DOHH2 (cell line): ENCODE data around the gene F11R.
"Not testable (repeated sequence)": the region's sequence is repeated elsewhere in the genome, so short reads cannot be mapped to it uniquely, and the experiment has no call there.

Source experiments
- H3F3A ChIP-seq: fragments of 200-600 bp; sonication (generic), shearing (Covaris generic); 2 replicates; pipeline ENCODE4 v1.6.0; 2016; ENCODE audit warnings: antibody characterized with exemption, mild to moderate bottlenecking; ENCODE audit not compliant: control insufficient read depth, insufficient read depth
- H3K27ac ChIP-seq: fragments of 200-600 bp; sonication (generic); 2 replicates; pipeline ENCODE4 v1.5.1; 2014; ENCODE audit warnings: low read depth, mild to moderate bottlenecking, low read length, moderate library complexity
- H3K27me3 ChIP-seq: fragments of 200-600 bp; sonication (generic); 2 replicates; pipeline ENCODE4 v1.6.1; 2014; ENCODE audit warnings: mild to moderate bottlenecking, low read length, mixed read lengths; ENCODE audit not compliant: control insufficient read depth
- H3K36me3 ChIP-seq: fragments of 200-600 bp; sonication (generic); 2 replicates; pipeline ENCODE4 v1.6.1; 2014; ENCODE audit warnings: mild to moderate bottlenecking, low read length, moderate library complexity, mixed read lengths; ENCODE audit not compliant: control insufficient read depth
- H3K4me1 ChIP-seq: fragments of 200-600 bp; sonication (generic); 2 replicates; pipeline ENCODE4 v1.6.1; 2014; ENCODE audit warnings: mild to moderate bottlenecking, low read length, mixed read lengths; ENCODE audit not compliant: control insufficient read depth
- H3K4me2 ChIP-seq: fragments of 200-600 bp; sonication (generic); 2 replicates; pipeline ENCODE4 v1.6.0; 2014; ENCODE audit warnings: mild to moderate bottlenecking, low read length, moderate library complexity
- H3K4me3 ChIP-seq: fragments of 200-600 bp; sonication (generic); 2 replicates; pipeline ENCODE4 v1.5.1; 2014; ENCODE audit warnings: mild to moderate bottlenecking, low read length, mixed read lengths
- H3K79me2 ChIP-seq: fragments of 200-600 bp; sonication (generic); 2 replicates; pipeline ENCODE4 v1.6.1; 2014; ENCODE audit warnings: mild to moderate bottlenecking, low read length, mixed read lengths; ENCODE audit not compliant: control insufficient read depth
- H3K9me2 ChIP-seq: fragments of 200-600 bp; sonication (generic); replicated peaks from 2 replicates; pipeline ENCODE4 v1.6.1; 2014; ENCODE audit warnings: mild to moderate bottlenecking, low read length, mixed read lengths; ENCODE audit not compliant: control insufficient read depth
- H3K9me3 ChIP-seq: fragments of 200-600 bp; sonication (generic); 2 replicates; pipeline ENCODE4 v1.6.1; 2014; ENCODE audit warnings: antibody characterized with exemption, low read length, mixed read lengths; ENCODE audit not compliant: control insufficient read depth, insufficient read depth
- H4K20me1 ChIP-seq: fragments of 200-600 bp; sonication (generic); 2 replicates; pipeline ENCODE4 v1.6.0; 2014; ENCODE audit warnings: low read depth, mild to moderate bottlenecking, antibody characterized with exemption, low read length, moderate library complexity; ENCODE audit not compliant: control insufficient read depth, insufficient read depth

Gene F11R

DNA sequence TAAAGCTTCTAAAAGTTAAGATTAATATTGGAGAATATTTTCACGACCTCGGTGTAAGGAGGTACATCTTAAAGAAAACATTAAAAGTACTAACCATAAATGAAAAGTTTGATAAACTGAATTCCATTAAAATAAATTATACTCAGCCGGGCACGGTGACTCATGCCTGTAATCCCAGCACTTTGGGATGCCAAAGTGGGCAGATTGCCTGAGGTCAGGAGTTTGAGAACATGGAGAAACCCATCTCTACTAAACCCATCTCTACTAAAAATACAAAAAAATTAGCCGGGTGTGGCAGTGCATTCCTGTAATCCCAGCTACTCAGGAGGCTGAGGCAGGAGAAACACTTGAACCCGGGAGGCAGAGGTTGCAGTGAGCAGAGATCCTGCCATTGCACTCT lies 75.1 kb downstream of the F11R start:
- not testable (repeated sequence) for H3K4me2 ChIP-seq, H3K27ac ChIP-seq

More for the DNA sequence above, 75.1 kb downstream of the F11R start:
- H3K36me3 ChIP-seq, H3K4me1 ChIP-seq, H3K4me3 ChIP-seq, H3K9me2 ChIP-seq, H3F3A ChIP-seq, H3K27me3 ChIP-seq, H4K20me1 ChIP-seq, H3K79me2 ChIP-seq, H3K9me3 ChIP-seq: not testable (repeated sequence)
